Measurements from ENCODE around the gene FARSB. TPM values are rescaled to one million over a fixed set of nuclear protein-coding genes. Genes with fewer than 3 reads are reported as not detected.
"Not testable (repeated sequence)": the region's sequence is repeated elsewhere in the genome, so short reads cannot be mapped to it uniquely, and the experiment has no call there.

FARSB gene
- total RNA-seq, 1 experiment from 2014 or later: 31.0 TPM

- peaks cover 9% of the 10 kb centered on the region for H3K9me3 Mint-ChIP-seq
- no peak for DNase-seq (ENCODE audit: low spot score)
- H3K4me1 Mint-ChIP-seq: no peaks in the 10 kb centered on the region
- no peaks in the 10 kb centered on the region for H3K27me3 Mint-ChIP-seq (ENCODE audit: low read depth)
- no peak overlapping the region for H3K27ac Mint-ChIP-seq
- no peak overlapping the region for H3K4me3 Mint-ChIP-seq
- no peak for ATAC-seq
- ChIA-PET POLR2A (no interaction called here), CTCF (no interaction called here)
- peaks cover 55% of the 10 kb centered on the region for H3K36me3 Mint-ChIP-seq
- TF ChIP-seq GABPB1 (CRISPR knock-in tag; IDR thresholded peaks at IDR 0.05) (0 out of 2 replicates have a peak, but pooled peaks have one; percentile 21), ZNF219 (CRISPR knock-in tag; IDR thresholded peaks at IDR 0.05; ENCODE audit: borderline replicate concordance) (no peak)
Measured at GRCh38 chr2:222594679-222595078, 61.2 kb downstream of the FARSB start.

GRCh38 chr2:222592176-222592575 lies 63.7 kb downstream of the FARSB start:
- DNase-seq (ENCODE audit: low spot score): no peak
- Mint-ChIP-seq H3K36me3 (peaks cover 68% of the 10 kb centered on the region), H3K27me3 (ENCODE audit: low read depth) (no peaks in the 10 kb centered on the region), H3K4me3 (no peak overlapping the region), H3K27ac (no peak overlapping the region), H3K9me3 (peaks cover 21% of the 10 kb centered on the region), H3K4me1 (no peaks in the 10 kb centered on the region)
- ChIA-PET CTCF (no interaction called here), POLR2A (no interaction called here)
- TF ChIP-seq E2F4 (CRISPR knock-in tag; IDR thresholded peaks at IDR 0.05; ENCODE audit: borderline replicate concordance, low read depth): no peak
- TF ChIP-seq SMAD3 (CRISPR knock-in tag; IDR thresholded peaks at IDR 0.05; ENCODE audit: borderline replicate concordance): no peak
- no peak for TF ChIP-seq CTCF (IDR thresholded peaks at IDR 0.05)
- no peak for TF ChIP-seq NR2C2 (CRISPR knock-in tag; IDR thresholded peaks at IDR 0.05)
- no peak for TF ChIP-seq ZNF263 (CRISPR knock-in tag; IDR thresholded peaks at IDR 0.05; ENCODE audit: low read depth)
- TF ChIP-seq CREM (CRISPR knock-in tag; IDR thresholded peaks at IDR 0.05): no peak
- TF ChIP-seq PRRX2 (CRISPR knock-in tag; IDR thresholded peaks at IDR 0.05): no peak
- ATAC-seq: no peak

- H3K4me3 Mint-ChIP-seq: no peak overlapping the region
- peaks cover 68% of the 10 kb centered on the region for H3K36me3 Mint-ChIP-seq
- H3K4me1 Mint-ChIP-seq: no peaks in the 10 kb centered on the region
- no peak for DNase-seq (ENCODE audit: low spot score)
- no peak for TF ChIP-seq NR1H2 (CRISPR knock-in tag; IDR thresholded peaks at IDR 0.05)
- TF ChIP-seq E2F4 (CRISPR knock-in tag; IDR thresholded peaks at IDR 0.05; ENCODE audit: borderline replicate concordance, low read depth): no peak
- no peak for TF ChIP-seq ZNF416 (CRISPR knock-in tag; IDR thresholded peaks at IDR 0.05)
- no peak for TF ChIP-seq ZNF232 (CRISPR knock-in tag; IDR thresholded peaks at IDR 0.05)
- no peak for TF ChIP-seq FOXP4 (CRISPR knock-in tag; IDR thresholded peaks at IDR 0.05)
- no peak for TF ChIP-seq GTF2I (CRISPR knock-in tag; conservative IDR thresholded peaks at IDR 0.05)
- CTCF ChIA-PET: no interaction called here
- no peak overlapping the region for H3K27ac Mint-ChIP-seq
- POLR2A ChIA-PET: no interaction called here
- no peaks in the 10 kb centered on the region for H3K27me3 Mint-ChIP-seq (ENCODE audit: low read depth)
- H3K9me3 Mint-ChIP-seq: peaks cover 25% of the 10 kb centered on the region
- no peak for ATAC-seq
Measured at GRCh38 chr2:222591661-222592060, 64.2 kb downstream of the FARSB start.

GRCh38 chr2:222584589-222584988 lies 71.3 kb downstream of the FARSB start:
- Mint-ChIP-seq H3K36me3 (peaks cover 64% of the 10 kb centered on the region), H3K9me3 (peaks cover 44% of the 10 kb centered on the region)
- H3K4me1 Mint-ChIP-seq; ATAC-seq; H3K27me3 Mint-ChIP-seq (ENCODE audit: low read depth); H3K27ac Mint-ChIP-seq; POLR2A ChIA-PET; DNase-seq (ENCODE audit: low spot score); H3K4me3 Mint-ChIP-seq; CTCF ChIA-PET: not testable (repeated sequence)
